A549 (cell line): ENCODE results near the gene DLGAP1.

Experiments used
- CHD4 ChIP-seq: fragments of 200-600 bp; sonication (generic); IDR thresholded peaks from 2 replicates; pipeline ENCODE4 v1.6.1; 2016; ENCODE audit warnings: antibody characterized with exemption, mild to moderate bottlenecking, borderline replicate concordance
- KDM5A ChIP-seq: fragments of 200-600 bp; sonication (generic); IDR thresholded peaks from 2 replicates; pipeline ENCODE4 v1.6.1; 2016; ENCODE audit warnings: antibody characterized with exemption, mild to moderate bottlenecking
- MAFK ChIP-seq: fragments of 450-650 bp; IDR thresholded peaks from 2 replicates; pipeline ENCODE4 v1.6.1; 2014; ENCODE audit not compliant: partially characterized antibody
- POLR2A ChIP-seq: IDR thresholded peaks from 2 replicates; pipeline ENCODE4 v1.6.1; 2012; ENCODE audit warnings: mild to moderate bottlenecking, low read length
- REST ChIP-seq: fragments of 200-600 bp; sonication (generic); IDR thresholded peaks from 2 replicates; pipeline ENCODE4 v1.6.1; 2016; ENCODE audit warnings: antibody characterized with exemption, mild to moderate bottlenecking, moderate library complexity
- RFX5 ChIP-seq: fragments of 450-650 bp; IDR thresholded peaks from 2 replicates; pipeline ENCODE4 v1.7.1; 2014; ENCODE audit warnings: antibody characterized with exemption, mild to moderate bottlenecking, moderate library complexity
- SMC3 ChIP-seq: fragments of >200 bp; sonication (Bioruptor Twin); formaldehyde crosslinking; IDR thresholded peaks from 3 replicates; pipeline ENCODE4 v1.6.1; 2018; ENCODE audit warnings: inconsistent platforms
- SREBF2 ChIP-seq: fragments of 450-650 bp; IDR thresholded peaks from 2 replicates; pipeline ENCODE4 v1.6.1; 2014; ENCODE audit warnings: mild to moderate bottlenecking, moderate library complexity
- USF2 ChIP-seq: fragments of 450-650 bp; IDR thresholded peaks from 2 replicates; pipeline ENCODE4 v1.6.1; 2014; ENCODE audit warnings: antibody characterized with exemption
- TF ChIP-seq, protein P1 (sequence below): IDR thresholded peaks from 2 replicates; pipeline ENCODE4 v1.6.1; 2012
- TF ChIP-seq, protein P2 (sequence below): fragments of >200 bp; sonication (Bioruptor Twin); formaldehyde crosslinking; IDR thresholded peaks from 3 replicates; pipeline ENCODE4 v1.5.1; 2016
- TF ChIP-seq, protein P3 (sequence below): fragments of >200 bp; sonication (Bioruptor Twin); formaldehyde crosslinking; IDR thresholded peaks from 2 replicates; pipeline ENCODE4 v1.6.1; 2016

- TF ChIP-seq, protein P1, sequence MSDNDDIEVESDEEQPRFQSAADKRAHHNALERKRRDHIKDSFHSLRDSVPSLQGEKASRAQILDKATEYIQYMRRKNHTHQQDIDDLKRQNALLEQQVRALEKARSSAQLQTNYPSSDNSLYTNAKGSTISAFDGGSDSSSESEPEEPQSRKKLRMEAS = no peak
- TF ChIP-seq CHD4 (no peak), MAFK (no peak), SMC3 (no peak), SREBF2 (no peak), RFX5 (no peak), POLR2A (no peak), USF2 (no peak), REST (no peak), KDM5A (no peak)
- TF ChIP-seq, protein P2, sequence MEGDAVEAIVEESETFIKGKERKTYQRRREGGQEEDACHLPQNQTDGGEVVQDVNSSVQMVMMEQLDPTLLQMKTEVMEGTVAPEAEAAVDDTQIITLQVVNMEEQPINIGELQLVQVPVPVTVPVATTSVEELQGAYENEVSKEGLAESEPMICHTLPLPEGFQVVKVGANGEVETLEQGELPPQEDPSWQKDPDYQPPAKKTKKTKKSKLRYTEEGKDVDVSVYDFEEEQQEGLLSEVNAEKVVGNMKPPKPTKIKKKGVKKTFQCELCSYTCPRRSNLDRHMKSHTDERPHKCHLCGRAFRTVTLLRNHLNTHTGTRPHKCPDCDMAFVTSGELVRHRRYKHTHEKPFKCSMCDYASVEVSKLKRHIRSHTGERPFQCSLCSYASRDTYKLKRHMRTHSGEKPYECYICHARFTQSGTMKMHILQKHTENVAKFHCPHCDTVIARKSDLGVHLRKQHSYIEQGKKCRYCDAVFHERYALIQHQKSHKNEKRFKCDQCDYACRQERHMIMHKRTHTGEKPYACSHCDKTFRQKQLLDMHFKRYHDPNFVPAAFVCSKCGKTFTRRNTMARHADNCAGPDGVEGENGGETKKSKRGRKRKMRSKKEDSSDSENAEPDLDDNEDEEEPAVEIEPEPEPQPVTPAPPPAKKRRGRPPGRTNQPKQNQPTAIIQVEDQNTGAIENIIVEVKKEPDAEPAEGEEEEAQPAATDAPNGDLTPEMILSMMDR = no peak
- TF ChIP-seq, protein P3, sequence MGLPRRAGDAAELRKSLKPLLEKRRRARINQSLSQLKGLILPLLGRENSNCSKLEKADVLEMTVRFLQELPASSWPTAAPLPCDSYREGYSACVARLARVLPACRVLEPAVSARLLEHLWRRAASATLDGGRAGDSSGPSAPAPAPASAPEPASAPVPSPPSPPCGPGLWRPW = no peak
These were observed 888.3 kb downstream of the DLGAP1 start for GRCh38 chr18:3566851-3567250.
